DLD1 (cell line): ENCODE results near the gene EFL1.
"Not testable (repeated sequence)": the region's sequence is repeated elsewhere in the genome, so short reads cannot be mapped to it uniquely, and the experiment has no call there.

ENCODE experiments used
- in situ Hi-C: cut with HindIII; loops from 2 replicates; pipeline ENCODE4 v1.10.0; 2017; ENCODE audit warnings: low sequenced_read_pairs

Gene EFL1

GRCh38 chr15:82282386-82282785 lies 19.9 kb upstream of the EFL1 start:
- in situ Hi-C loops: not testable (repeated sequence)

DNA sequence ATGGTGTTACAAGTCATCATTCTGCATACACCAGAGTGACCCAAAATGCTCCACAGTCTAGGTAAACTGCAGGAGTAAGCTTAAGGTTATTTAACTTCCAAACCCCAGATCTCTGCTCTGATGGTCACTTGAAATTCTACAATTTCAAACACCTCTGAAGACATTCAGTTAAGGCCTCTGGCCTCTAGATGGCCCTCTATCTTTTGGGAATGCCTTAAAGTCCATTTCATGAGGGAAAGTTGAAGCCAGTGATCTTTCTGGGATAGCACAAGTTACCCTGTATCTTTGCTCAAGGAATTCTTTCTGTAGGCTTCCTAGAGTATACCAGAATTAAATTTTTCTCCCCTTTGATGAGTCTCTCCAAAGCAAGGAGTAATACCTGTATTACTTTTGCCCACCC lies 18.7 kb upstream of the EFL1 start:
- in situ Hi-C loops: not testable (repeated sequence)

- in situ Hi-C loops: no loop called here
These were observed 12.9 kb upstream of the EFL1 start for GRCh38 chr15:82275410-82275809.

DNA sequence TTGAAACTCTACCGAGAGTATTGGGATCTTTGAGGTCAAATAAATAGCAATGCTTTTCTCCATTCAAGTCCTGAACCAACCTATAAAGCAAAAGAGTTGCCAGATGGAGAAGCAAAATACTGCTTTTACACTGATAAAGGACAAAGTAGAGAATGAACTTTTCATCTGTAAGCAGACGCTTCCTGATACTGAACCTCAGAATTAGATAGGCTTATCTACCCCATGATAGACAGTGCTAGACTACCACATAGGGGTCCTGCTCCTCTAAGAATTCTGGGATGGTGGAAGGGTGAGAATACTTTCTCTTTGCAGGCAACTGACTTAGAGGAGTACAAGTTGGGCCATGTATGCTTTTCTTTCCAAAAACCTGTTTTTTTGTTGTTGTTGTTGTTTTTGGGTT lies 9.6 kb upstream of the EFL1 start:
- in situ Hi-C loops: no loop called here

DNA sequence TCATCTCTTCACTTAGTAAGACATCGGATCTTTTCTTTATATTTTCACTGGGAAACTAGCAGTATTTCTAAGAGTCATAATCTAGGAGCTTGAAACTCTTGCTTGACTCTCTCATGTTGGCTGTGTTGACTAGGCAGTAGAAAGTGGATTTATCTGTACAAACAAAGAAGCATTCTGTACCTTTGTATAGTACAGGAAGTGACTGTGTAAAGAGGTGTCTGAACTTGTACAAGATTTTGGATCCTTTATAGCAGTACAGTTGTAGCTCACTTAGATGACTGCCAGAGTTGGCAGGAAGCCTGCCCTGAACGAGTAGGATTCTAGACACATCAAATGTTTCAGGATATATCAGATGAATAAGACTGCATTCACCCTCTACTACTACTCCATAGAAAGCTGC lies 5.9 kb upstream of the EFL1 start:
- in situ Hi-C loops: not testable (repeated sequence)

DNA sequence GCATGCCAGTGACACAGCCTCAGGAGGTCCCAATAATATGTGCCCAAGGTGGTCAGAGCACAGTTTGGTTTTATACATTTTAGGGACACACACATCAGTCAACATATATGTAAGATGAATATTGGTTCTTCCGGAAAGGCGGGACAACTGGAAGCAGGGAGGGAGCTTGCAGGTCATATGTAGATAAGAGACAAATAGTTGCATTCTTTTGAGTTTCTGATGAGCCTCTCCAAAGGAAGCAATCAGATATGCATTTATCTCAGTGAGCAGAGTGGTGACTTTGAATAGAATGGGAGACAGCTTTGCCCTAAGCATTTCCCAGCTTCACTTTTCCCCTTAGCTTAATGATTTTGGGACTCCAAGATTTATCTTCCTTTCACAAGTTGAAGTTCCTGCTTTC lies 4.6 kb upstream of the EFL1 start:
- in situ Hi-C loops: not testable (repeated sequence)

DNA sequence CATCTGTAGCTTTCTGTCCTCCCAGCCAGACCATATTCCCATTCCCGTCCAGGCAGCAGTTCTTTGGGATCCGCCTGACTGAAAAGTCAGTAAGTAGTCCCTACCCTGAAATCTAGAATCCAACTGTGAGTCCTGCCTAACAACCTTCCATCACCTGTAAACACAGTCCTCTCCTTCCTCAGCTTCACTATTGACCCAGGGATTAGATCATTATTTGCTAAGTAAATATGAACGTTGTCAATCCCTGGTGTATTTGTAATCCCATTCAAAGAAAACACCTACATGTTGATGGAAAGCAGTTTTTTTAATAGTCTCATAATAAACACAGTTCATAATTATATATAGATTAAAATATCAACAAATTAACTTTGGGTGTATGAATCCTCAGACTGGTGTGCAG lies 816 bp upstream of the EFL1 start:
- in situ Hi-C loops: no loop called here

DNA sequence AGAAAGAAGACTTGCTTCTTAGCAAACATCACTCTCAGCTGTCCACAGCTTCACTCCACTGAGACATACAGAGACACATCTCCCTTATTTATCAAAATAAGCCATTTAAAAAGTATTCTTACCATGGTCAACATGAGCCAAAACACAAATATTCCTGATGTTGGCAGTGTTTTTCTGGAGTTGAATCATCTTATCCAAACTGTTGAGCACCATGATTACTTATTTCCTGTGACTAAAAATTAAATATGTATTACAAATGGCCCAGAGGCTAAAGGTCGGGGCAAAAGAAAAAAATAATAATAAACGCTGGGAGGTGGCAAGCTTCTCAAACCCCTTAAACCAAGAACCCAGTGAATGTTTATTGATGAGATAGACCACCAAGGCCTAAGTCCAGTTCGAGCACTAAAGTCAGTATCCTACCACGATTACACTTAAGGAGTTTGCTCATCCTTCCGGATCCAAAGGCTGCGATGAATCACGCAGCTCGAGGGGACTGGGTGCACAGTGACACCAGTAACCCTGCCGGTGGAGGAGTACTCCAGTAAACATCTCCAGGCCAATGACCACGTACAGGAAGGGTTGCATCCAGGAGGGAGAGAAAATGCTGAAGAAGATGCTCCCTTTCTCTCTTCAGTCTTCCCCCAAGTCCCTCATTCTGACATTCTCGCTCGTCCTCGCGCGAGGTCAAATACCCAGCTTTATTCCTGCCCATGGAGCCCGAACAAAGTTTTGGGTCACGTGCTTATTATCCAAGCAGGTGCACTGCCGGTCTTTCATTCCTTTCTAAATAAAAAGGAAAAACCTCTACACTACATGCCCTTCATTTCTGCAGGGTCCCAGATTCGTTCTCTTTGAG lies 740 bp downstream of the EFL1 start:
- in situ Hi-C loops: not testable (repeated sequence)

DNA sequence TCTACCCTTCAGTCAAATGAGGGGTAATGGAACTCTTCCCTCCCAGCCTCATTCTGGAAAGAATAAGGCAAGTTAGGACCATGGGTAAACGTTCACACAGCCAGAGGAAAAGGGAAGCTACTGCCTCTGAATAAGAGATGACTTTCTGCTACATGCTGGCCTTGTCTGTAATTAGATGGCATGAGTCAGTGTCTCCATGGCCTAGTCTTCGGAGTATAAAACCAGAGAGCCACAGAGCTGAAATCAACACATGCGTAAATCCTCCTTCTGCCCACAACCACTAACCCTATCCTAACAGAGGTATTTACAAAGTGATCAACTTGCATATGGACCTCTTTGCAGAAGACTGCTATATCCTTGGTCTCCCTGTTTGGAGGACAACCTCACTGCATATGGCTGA lies 14.3 kb downstream of the EFL1 start:
- in situ Hi-C loops: not testable (repeated sequence)

DNA sequence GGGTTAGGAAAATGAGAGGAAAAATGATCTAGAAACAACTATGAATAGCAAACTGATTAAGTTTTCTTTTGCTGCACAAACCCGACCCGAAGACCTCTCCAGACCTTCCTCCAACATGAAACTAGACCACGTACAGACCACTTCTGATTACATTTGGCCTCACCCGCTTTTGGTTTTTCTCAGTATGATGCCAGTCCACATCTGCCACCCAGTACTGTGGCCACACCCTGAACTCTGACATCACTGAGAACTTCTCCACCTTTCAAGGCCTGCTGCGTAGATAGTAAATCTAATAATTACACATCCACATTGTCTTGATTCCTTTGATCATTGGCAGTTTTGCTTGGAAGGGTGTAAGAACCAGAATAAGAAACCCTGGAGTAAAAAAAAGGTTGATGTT lies 16.6 kb downstream of the EFL1 start:
- in situ Hi-C loops: not testable (repeated sequence)

DNA sequence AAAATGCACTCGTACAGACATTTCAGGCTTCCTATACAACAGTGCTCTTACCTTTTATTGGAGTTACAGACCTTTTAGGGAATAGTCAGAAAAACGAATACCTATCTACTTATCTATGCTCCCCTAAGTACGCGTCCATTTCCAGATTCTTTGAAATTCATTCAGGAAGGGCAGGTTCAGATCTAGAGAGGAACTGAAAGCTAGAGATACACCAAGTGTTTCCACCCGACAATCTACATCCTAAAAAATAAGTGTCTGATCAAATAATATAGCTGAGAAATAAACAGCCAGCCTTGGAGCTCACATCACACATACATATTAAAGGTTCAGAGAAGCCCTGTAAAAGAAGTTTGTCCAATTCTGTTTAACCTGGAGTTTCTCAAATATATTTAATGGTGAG lies 18.9 kb downstream of the EFL1 start:
- in situ Hi-C loops: not testable (repeated sequence)

- in situ Hi-C loops: not testable (repeated sequence)
These were observed 20.6 kb downstream of the EFL1 start for GRCh38 chr15:82241836-82242499.

DNA sequence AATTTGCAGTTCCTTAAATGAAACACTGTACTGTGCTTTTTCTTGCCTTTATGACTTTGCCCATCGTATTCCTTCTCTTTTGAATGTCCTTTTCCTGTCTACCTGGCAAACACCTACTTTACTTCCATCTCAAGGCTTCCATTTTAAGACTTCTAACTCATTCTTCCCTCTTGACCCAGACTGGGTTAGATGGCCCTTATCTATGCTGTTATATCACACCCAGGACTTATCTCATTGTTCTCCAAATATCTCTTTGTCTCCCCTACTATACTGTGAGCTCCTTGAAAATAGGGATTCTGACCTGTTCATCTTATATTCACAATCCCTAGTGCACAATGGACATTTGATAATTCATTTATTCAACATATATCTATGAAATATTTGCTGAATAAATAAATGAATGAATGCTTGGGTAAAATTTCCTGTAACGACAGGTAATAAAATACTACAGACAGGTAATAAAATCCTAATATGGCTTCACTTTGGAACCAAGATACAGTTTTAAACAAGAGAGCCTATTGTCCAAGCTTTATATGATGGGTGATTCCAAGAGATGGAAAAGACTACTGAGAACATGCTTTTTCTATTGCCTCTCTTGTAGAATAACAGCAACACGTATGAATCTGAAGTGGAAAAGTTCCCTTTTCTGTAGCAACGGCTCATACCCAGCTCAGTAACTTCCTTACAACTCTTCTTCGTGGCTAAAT lies 22.7 kb downstream of the EFL1 start:
- in situ Hi-C loops: no loop called here

DNA sequence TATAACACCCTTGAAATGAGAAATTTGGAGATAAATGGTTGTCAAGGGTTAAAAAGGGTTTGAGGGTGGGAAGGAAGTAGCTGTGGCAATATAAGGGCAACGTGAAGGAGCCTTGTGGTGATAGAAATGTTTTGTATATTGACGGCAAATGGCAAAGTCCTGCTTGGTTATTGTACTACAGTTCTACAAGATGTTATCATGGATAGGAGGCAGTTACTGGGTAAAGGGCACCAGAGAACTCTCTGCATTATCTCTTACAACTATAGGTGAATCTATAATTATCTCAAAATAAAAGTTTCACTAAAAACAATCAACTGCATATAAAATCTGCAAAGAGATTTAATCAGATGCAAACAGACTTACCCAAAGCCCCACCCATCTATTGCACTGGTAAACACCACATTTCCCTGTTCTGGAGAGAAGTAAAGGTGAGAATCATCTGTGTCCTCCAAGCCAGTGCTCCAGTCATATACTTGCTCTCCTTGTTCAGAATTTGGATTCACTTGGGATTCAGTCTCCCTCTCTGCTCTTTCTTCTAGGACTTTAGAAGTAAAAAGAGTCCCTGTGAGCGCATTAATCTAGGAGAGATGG lies 24.5 kb downstream of the EFL1 start:
- in situ Hi-C loops: not testable (repeated sequence)

DNA sequence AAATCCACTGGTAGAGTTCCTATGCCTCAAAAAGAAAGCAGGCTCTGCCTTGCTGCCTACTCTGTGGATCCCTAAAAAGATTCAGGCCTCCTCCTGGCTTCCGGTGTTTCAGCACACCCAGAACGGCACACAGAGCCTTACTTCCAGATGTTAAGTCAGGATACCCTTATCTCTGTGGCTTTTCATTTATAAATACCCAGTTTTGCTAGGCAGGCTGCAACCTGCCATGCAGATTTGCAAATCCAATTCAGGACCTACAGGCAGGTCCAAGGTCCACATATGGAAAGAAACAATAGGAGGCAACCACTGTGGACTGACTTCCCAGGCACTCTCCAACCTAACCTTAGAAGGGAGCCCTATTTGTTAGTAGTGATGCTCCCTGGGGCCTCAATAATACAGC lies 30.7 kb downstream of the EFL1 start:
- in situ Hi-C loops: no loop called here

- in situ Hi-C loops: no loop called here
These were observed 31.3 kb downstream of the EFL1 start for GRCh38 chr15:82231233-82231632.

DNA sequence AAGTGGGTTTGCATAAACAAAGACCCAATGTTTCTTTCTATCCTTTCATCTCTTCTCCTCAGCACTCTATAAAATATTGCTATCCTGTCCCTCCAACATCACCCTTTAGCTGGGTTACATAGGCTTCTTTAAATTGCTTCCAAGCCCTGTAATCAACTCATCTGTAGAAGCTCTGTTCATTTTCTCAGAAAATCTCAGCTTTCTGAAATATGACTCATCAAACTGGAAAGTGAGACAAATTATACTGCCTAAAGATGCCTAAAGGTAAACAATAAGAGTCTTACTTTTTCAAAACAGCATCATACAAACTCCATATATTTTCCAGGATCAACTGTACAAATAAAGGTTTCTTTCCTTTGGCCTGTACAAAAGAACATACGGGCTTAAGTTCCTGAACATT lies 33.8 kb downstream of the EFL1 start:
- in situ Hi-C loops: no loop called here

DNA sequence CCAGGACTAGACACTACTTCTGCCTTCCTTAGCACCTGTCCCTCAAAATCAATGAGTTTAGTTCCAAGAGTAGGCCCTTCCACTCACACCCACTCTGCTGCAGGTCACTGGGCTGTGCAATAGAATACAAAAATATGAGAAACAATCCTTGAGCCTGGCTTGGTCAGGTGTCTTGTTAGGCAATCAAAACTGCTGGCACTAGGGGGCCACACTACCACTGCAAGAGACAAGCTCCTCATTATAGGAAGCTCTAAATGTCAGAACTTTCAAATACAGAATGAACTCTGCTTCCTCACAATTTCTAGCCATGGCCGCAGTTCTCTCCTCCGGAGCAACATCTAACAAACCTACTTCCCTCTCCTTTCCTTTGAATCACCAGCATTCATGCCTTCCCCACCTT lies 41.0 kb downstream of the EFL1 start:
- in situ Hi-C loops: not testable (repeated sequence)

DNA sequence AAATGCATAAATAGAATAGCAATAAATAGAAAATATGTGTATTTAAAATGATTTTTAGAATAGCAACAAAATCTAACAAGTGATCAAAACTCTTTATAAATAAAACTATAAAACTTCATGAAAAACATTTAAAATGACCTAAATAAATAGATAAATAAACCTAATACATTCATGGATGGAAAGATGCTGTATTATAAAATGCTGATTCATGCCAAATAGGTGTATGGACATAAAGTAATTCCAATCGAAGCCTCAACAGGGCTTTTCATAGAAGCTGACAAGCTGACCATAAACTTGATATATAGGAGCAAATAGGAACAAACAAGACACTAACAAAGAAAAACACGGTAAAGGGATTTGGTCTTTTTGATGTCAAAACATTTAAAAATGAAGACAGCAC lies 46.4 kb downstream of the EFL1 start:
- in situ Hi-C loops: not testable (repeated sequence)

DNA sequence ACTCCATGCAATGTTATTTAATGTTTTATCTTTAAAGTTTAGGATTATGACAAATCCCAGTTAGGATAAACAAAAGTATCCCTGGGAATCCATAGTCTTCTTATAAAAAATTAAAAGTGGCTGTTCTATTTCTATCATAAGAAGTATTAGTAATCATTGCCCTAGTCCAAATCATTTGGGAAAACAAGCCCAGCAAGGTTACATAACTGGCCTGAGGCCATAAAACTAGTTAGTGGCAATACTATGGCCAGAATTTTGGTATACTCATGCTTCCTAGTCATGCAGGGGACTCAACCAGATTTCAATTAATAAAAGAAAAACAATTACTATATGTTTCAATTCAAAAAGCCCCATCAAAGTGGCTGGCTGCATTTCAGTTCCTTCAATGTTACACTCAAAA lies 50.3 kb downstream of the EFL1 start:
- in situ Hi-C loops: not testable (repeated sequence)

- in situ Hi-C loops: not testable (repeated sequence)
These were observed 52.4 kb downstream of the EFL1 start for GRCh38 chr15:82210066-82210597.
